HG02571 (cell line): ENCODE results near the gene UBE2L5.
A peak's percentile ranks its signal among the peaks of the same experiment; 100 is the strongest.

Experiments
- ATAC-seq: cut with Tn5 transposase; IDR thresholded peaks from one replicate; pipeline ENCODE4 v1.9.1; 2021; ENCODE audit warnings: mild to moderate bottlenecking, moderate library complexity; ENCODE audit not compliant: unreplicated experiment

UBE2L5 gene

GRCh38 chr13:30466841-30467252 lies 44.6 kb downstream of the UBE2L5 start:
- no peak for ATAC-seq

- ATAC-seq = no peak
These were observed 51.4 kb downstream of the UBE2L5 start for GRCh38 chr13:30473675-30474074.

- ATAC-seq = peak; percentile 91
These were observed 55.3 kb downstream of the UBE2L5 start for GRCh38 chr13:30477346-30478195.
